Measurements from ENCODE around the gene SLC35B2. TPM values are rescaled to one million over a fixed set of nuclear protein-coding genes. Genes with fewer than 3 reads are reported as not detected.
A peak's percentile ranks its signal among the peaks of the same experiment; 100 is the strongest.

The SLC35B2 gene
- polyA plus RNA-seq, 1 of the 3 experiments (the other 2 are of a cell fraction), result 125 TPM

DNA sequence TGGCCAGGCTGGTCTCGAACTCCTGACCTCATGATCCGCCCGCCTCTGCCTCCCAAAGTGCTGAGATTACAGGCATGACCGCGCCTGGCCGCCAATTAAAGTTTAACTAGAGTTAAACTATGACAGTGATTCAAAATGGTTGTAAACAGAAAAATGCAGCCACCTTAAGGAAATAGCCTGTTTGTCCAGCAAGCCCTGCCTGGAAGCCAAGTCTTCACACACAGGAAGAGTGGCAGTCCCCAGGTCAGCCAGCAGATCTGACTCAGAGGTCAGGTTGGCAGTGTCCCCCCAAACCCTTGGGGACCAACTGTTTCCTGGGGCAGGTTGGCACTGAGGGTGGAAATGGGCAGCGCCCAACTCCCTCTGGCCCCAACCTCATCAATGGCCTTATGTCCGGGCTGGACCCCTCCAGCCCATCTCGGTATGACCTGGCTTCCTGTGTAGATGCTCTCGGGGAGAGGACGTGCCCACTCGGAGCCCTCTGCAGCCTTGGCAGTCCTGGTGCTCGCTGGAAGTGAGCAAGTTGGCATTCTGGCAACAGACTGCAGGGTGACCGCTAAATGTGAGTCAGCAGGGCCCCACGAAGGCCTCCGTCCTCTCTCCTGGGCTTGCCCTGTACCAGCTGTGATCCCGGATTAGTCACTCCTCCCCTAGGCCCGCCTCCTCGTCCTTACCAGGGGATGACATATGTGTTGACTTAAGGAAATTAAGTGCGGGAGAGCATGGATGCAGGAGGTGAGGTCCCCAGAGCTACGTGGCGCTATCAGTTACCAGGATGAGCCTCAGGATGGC, 20.1 kb downstream of the SLC35B2 start (continued):
- TF ChIP-seq, protein P1, sequence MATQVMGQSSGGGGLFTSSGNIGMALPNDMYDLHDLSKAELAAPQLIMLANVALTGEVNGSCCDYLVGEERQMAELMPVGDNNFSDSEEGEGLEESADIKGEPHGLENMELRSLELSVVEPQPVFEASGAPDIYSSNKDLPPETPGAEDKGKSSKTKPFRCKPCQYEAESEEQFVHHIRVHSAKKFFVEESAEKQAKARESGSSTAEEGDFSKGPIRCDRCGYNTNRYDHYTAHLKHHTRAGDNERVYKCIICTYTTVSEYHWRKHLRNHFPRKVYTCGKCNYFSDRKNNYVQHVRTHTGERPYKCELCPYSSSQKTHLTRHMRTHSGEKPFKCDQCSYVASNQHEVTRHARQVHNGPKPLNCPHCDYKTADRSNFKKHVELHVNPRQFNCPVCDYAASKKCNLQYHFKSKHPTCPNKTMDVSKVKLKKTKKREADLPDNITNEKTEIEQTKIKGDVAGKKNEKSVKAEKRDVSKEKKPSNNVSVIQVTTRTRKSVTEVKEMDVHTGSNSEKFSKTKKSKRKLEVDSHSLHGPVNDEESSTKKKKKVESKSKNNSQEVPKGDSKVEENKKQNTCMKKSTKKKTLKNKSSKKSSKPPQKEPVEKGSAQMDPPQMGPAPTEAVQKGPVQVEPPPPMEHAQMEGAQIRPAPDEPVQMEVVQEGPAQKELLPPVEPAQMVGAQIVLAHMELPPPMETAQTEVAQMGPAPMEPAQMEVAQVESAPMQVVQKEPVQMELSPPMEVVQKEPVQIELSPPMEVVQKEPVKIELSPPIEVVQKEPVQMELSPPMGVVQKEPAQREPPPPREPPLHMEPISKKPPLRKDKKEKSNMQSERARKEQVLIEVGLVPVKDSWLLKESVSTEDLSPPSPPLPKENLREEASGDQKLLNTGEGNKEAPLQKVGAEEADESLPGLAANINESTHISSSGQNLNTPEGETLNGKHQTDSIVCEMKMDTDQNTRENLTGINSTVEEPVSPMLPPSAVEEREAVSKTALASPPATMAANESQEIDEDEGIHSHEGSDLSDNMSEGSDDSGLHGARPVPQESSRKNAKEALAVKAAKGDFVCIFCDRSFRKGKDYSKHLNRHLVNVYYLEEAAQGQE (IDR thresholded peaks at IDR 0.05; ENCODE audit: low read depth, low read length), result peak; percentile 51; the same call in 1 of the 2 replicates
- TF ChIP-seq NFIC (IDR thresholded peaks at IDR 0.05; ENCODE audit: borderline replicate concordance), result peak; percentile 82; the same call in 1 of the 2 replicates
- peak; percentile 79 for TF ChIP-seq JUND (IDR thresholded peaks at IDR 0.05)
- TF ChIP-seq, protein P2, sequence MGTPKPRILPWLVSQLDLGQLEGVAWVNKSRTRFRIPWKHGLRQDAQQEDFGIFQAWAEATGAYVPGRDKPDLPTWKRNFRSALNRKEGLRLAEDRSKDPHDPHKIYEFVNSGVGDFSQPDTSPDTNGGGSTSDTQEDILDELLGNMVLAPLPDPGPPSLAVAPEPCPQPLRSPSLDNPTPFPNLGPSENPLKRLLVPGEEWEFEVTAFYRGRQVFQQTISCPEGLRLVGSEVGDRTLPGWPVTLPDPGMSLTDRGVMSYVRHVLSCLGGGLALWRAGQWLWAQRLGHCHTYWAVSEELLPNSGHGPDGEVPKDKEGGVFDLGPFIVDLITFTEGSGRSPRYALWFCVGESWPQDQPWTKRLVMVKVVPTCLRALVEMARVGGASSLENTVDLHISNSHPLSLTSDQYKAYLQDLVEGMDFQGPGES (IDR thresholded peaks at IDR 0.05; ENCODE audit: low read depth, low read length), result no peak
- TF ChIP-seq EP300 (IDR thresholded peaks at IDR 0.05; ENCODE audit: borderline replicate concordance in 1 of 2, low read depth in 1 of 2, low read length in 1 of 2), result peak in 1 of 2 experiments; percentile 60; a peak in 1 of 4 replicates
- peak; percentile 59; the same call in 1 of the 2 replicates for TF ChIP-seq SIN3A (IDR thresholded peaks at IDR 0.05; ENCODE audit: borderline replicate concordance, low read depth, low read length)
- no peak for TF ChIP-seq GATA2 (CRISPR knock-in tag; IDR thresholded peaks at IDR 0.05)

DNA sequence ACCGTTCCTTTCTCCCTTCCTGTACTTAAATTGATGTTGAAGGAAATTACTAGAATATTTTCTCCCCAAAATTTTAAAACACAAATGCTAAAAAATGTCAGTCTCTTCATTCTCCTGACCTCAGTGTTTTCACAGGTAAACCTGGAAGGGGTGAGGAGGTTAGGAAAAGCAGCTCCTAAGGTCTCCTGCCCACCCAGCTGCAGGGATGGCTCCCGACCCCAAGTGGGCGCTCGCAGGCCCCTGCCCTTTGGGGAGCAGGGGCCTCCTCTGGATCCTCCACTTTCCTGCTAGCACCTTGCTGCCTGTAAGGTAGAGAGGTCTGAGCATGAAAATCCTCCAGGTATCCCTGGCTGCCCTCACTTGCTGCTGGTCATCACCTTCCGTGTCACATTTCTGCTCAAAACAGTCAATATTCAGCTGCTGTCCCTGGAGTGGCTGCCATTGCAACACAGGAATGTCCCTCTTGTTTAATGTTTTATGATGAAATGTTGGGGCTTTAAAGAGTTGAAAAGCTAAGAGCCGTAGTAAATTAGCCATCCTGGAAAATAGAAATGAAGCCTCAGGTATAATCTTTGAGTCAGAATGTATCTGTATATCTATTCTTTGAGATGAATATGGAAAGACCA, 21.3 kb downstream of the SLC35B2 start:
- POLR2A ChIA-PET, result interaction anchor here (2.7 to 3.2 kb wide), 2 partner anchors 10 to 11 kb away, joined by 27 to 48 read pairs; partner anchors contain the start of gene HSP90AB1
- TF ChIP-seq YY1 (IDR thresholded peaks at IDR 0.05; ENCODE audit: low read depth), result no peak
- TF ChIP-seq ELF1 (IDR thresholded peaks at IDR 0.05), result no peak
- no peak for TF ChIP-seq FOSL2 (IDR thresholded peaks at IDR 0.05; ENCODE audit: borderline replicate concordance, low read depth)
- TF ChIP-seq RXRA (IDR thresholded peaks at IDR 0.05; ENCODE audit: borderline replicate concordance, low read depth), result no peak
- TF ChIP-seq, protein P2 (IDR thresholded peaks at IDR 0.05; ENCODE audit: low read depth, low read length), result no peak
- TF ChIP-seq TCF12 (IDR thresholded peaks at IDR 0.05), result no peak
- TF ChIP-seq, protein P3, sequence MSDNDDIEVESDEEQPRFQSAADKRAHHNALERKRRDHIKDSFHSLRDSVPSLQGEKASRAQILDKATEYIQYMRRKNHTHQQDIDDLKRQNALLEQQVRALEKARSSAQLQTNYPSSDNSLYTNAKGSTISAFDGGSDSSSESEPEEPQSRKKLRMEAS (IDR thresholded peaks at IDR 0.05; ENCODE audit: low read depth), result no peak
- TF ChIP-seq, protein P4, sequence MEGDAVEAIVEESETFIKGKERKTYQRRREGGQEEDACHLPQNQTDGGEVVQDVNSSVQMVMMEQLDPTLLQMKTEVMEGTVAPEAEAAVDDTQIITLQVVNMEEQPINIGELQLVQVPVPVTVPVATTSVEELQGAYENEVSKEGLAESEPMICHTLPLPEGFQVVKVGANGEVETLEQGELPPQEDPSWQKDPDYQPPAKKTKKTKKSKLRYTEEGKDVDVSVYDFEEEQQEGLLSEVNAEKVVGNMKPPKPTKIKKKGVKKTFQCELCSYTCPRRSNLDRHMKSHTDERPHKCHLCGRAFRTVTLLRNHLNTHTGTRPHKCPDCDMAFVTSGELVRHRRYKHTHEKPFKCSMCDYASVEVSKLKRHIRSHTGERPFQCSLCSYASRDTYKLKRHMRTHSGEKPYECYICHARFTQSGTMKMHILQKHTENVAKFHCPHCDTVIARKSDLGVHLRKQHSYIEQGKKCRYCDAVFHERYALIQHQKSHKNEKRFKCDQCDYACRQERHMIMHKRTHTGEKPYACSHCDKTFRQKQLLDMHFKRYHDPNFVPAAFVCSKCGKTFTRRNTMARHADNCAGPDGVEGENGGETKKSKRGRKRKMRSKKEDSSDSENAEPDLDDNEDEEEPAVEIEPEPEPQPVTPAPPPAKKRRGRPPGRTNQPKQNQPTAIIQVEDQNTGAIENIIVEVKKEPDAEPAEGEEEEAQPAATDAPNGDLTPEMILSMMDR (IDR thresholded peaks at IDR 0.05), result no peak
- no peak for TF ChIP-seq FOXM1 (IDR thresholded peaks at IDR 0.05; ENCODE audit: low read depth)
- no peak for TF ChIP-seq JUND (IDR thresholded peaks at IDR 0.05)
- TF ChIP-seq RFX5 (IDR thresholded peaks at IDR 0.05; ENCODE audit: low read length), result no peak
- TF ChIP-seq, protein P5, sequence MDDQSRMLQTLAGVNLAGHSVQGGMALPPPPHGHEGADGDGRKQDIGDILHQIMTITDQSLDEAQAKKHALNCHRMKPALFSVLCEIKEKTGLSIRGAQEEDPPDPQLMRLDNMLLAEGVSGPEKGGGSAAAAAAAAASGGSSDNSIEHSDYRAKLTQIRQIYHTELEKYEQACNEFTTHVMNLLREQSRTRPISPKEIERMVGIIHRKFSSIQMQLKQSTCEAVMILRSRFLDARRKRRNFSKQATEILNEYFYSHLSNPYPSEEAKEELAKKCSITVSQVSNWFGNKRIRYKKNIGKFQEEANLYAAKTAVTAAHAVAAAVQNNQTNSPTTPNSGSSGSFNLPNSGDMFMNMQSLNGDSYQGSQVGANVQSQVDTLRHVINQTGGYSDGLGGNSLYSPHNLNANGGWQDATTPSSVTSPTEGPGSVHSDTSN (IDR thresholded peaks at IDR 0.05), result no peak
- no peak for TF ChIP-seq RCOR1 (IDR thresholded peaks at IDR 0.05; ENCODE audit: low read length)
- no peak for TF ChIP-seq CHD2 (IDR thresholded peaks at IDR 0.05; ENCODE audit: low read length, partially characterized antibody)

More for the DNA sequence above, 21.3 kb downstream of the SLC35B2 start:
- no peak for DNase-seq
- Histone ChIP-seq H3K9me2 (no peaks in the 10 kb centered on the region), H3K27me3 (ENCODE audit: insufficient read depth) (no peaks in the 10 kb centered on the region), H3K36me3 (replicated peaks in 1 of 2; ENCODE audit: control insufficient read depth in 1 of 2, insufficient read depth in 2 of 2, low read length in 1 of 2) (peaks cover 0 to 6% of the 10 kb centered on the region in 2 experiments), H2AFZ (ENCODE audit: low read depth) (no peak overlapping the region), H4K20me1 (ENCODE audit: insufficient read depth) (no peaks in the 10 kb centered on the region), H3F3A (replicated peaks; ENCODE audit: insufficient read depth) (peaks cover 18% of the 10 kb centered on the region), H3K4me2 (no peak overlapping the region), H3K9me3 (no peaks in the 10 kb centered on the region), H3K4me1 (ENCODE audit: control insufficient read depth in 1 of 2, insufficient read depth in 2 of 2, low read depth in 1 of 2, low read length in 1 of 2) (peaks cover 26 to 56% of the 10 kb centered on the region in 2 experiments), H3K27ac (ENCODE audit: low read depth in 2 of 2, low read length in 1 of 2) (peak overlapping the region in 1 of 2 experiments; percentile 91; a peak in 2 of 4 replicates), H3K4me3 (ENCODE audit: low read depth in 2 of 2, low read length in 1 of 2) (no peak overlapping the region), H3K79me2 (ENCODE audit: insufficient read depth) (no peaks in the 10 kb centered on the region), H3K9ac (no peak overlapping the region)
- WGBS (ENCODE audit: low lambda C conversion rate), result 96% methylated on average over 6 of the region's 6 CpGs
- CTCF ChIA-PET, result interaction anchor here (0.6 to 8.5 kb wide), 22 partner anchors 10 to 146 kb away, joined by 3 to 224 read pairs (median 12); partner anchors contain the start of genes HSP90AB1, MYMX, NFKBIE and SLC29A1
